Rectal smooth muscle tissue (tissue), 1 donor: ENCODE measurements around the gene AK9.

ENCODE experiments used
- H3K27ac ChIP-seq: one replicate; pipeline ENCODE4 v1.7.0; 2013; ENCODE audit warnings: low read depth, low read length, inconsistent platforms
- H3K27me3 ChIP-seq: one replicate; pipeline ENCODE4 v1.7.0; 2013; ENCODE audit warnings: low read length; ENCODE audit not compliant: control insufficient read depth, insufficient read depth
- H3K36me3 ChIP-seq: one replicate; pipeline ENCODE4 v1.7.0; 2013; ENCODE audit warnings: low read length; ENCODE audit not compliant: control insufficient read depth, insufficient read depth
- H3K4me1 ChIP-seq: one replicate; pipeline ENCODE4 v1.7.0; 2013; ENCODE audit warnings: low read length; ENCODE audit not compliant: control insufficient read depth, insufficient read depth
- H3K4me3 ChIP-seq: one replicate; pipeline ENCODE4 v1.7.0; 2013; ENCODE audit warnings: low read length
- H3K9ac ChIP-seq: one replicate; pipeline ENCODE4 v1.7.0; 2013; ENCODE audit warnings: low read length

The AK9 gene

GRCh38 chr6:109498052-109498451, 192.9 kb downstream of the AK9 start:
- no peaks in the 10 kb centered on the region for H3K4me1 ChIP-seq
- H3K27me3 ChIP-seq, result no peaks in the 10 kb centered on the region
- no peaks in the 10 kb centered on the region for H3K36me3 ChIP-seq
- H3K9ac ChIP-seq, result no peak overlapping the region
- H3K4me3 ChIP-seq, result no peak overlapping the region
- H3K27ac ChIP-seq, result no peak overlapping the region

- Histone ChIP-seq H3K4me1 (no peaks in the 10 kb centered on the region), H3K27ac (no peak overlapping the region), H3K4me3 (no peak overlapping the region), H3K36me3 (no peaks in the 10 kb centered on the region), H3K27me3 (no peaks in the 10 kb centered on the region), H3K9ac (no peak overlapping the region)
Observed at GRCh38 chr6:109496036-109496772, 194.8 kb downstream of the AK9 start.

- no peaks in the 10 kb centered on the region for H3K27me3 ChIP-seq
- no peaks in the 10 kb centered on the region for H3K4me1 ChIP-seq
- no peak overlapping the region for H3K4me3 ChIP-seq
- no peaks in the 10 kb centered on the region for H3K36me3 ChIP-seq
- H3K27ac ChIP-seq, result no peak overlapping the region
- no peak overlapping the region for H3K9ac ChIP-seq
Observed at GRCh38 chr6:109493865-109494264, 197.1 kb downstream of the AK9 start.

- H3K27ac ChIP-seq, result no peak overlapping the region
- H3K4me3 ChIP-seq, result no peak overlapping the region
- H3K9ac ChIP-seq, result no peak overlapping the region
- H3K4me1 ChIP-seq, result no peaks in the 10 kb centered on the region
- no peaks in the 10 kb centered on the region for H3K36me3 ChIP-seq
- H3K27me3 ChIP-seq, result no peaks in the 10 kb centered on the region
Observed at GRCh38 chr6:109491207-109491938, 199.6 kb downstream of the AK9 start.

GRCh38 chr6:109490713-109491112, 200.3 kb downstream of the AK9 start:
- Histone ChIP-seq H3K9ac (no peak overlapping the region), H3K36me3 (no peaks in the 10 kb centered on the region), H3K4me3 (no peak overlapping the region), H3K27ac (no peak overlapping the region), H3K4me1 (no peaks in the 10 kb centered on the region), H3K27me3 (no peaks in the 10 kb centered on the region)

GRCh38 chr6:109488001-109488400, 203.0 kb downstream of the AK9 start:
- H3K4me1 ChIP-seq, result no peaks in the 10 kb centered on the region
- no peaks in the 10 kb centered on the region for H3K36me3 ChIP-seq
- no peak overlapping the region for H3K9ac ChIP-seq
- no peak overlapping the region for H3K27ac ChIP-seq
- no peaks in the 10 kb centered on the region for H3K27me3 ChIP-seq
- no peak overlapping the region for H3K4me3 ChIP-seq

- Histone ChIP-seq H3K36me3 (peaks cover 3% of the 10 kb centered on the region), H3K27me3 (no peaks in the 10 kb centered on the region)
Observed at GRCh38 chr6:109486068-109486467, 204.9 kb downstream of the AK9 start.

GRCh38 chr6:109485266-109485935, 205.6 kb downstream of the AK9 start:
- H3K4me1 ChIP-seq, result peaks cover 5% of the 10 kb centered on the region
- no peak overlapping the region for H3K4me3 ChIP-seq
- H3K27ac ChIP-seq, result no peak overlapping the region

More at GRCh38 chr6:109486068-109486467, 204.9 kb downstream of the AK9 start:
- H3K4me1 ChIP-seq, result peaks cover 5% of the 10 kb centered on the region
- no peak overlapping the region for H3K27ac ChIP-seq
- H3K9ac ChIP-seq, result no peak overlapping the region
- H3K4me3 ChIP-seq, result no peak overlapping the region

GRCh38 chr6:109484122-109484521, 206.9 kb downstream of the AK9 start:
- H3K27me3 ChIP-seq, result no peaks in the 10 kb centered on the region
- no peak overlapping the region for H3K9ac ChIP-seq
- H3K4me1 ChIP-seq, result peaks cover 5% of the 10 kb centered on the region
- no peak overlapping the region for H3K27ac ChIP-seq
- H3K4me3 ChIP-seq, result no peak overlapping the region
- peaks cover 3% of the 10 kb centered on the region for H3K36me3 ChIP-seq

More at GRCh38 chr6:109485266-109485935, 205.6 kb downstream of the AK9 start:
- no peak overlapping the region for H3K9ac ChIP-seq
- peaks cover 3% of the 10 kb centered on the region for H3K36me3 ChIP-seq
- H3K27me3 ChIP-seq, result no peaks in the 10 kb centered on the region

GRCh38 chr6:109483735-109484057, 207.3 kb downstream of the AK9 start:
- Histone ChIP-seq H3K36me3 (peaks cover 3% of the 10 kb centered on the region), H3K27me3 (no peaks in the 10 kb centered on the region), H3K4me3 (peak overlapping the region; percentile 67), H3K4me1 (peaks cover 5% of the 10 kb centered on the region), H3K9ac (no peak overlapping the region), H3K27ac (peak overlapping the region; percentile 48)

GRCh38 chr6:109482905-109483734, 207.9 kb downstream of the AK9 start, which contains the start of gene ZBTB24:
TSS of gene ZBTB24 (minus strand) at chr6:109483219. CDS start at chr6:109482026, 1,193 bp downstream.
- no peaks in the 10 kb centered on the region for H3K27me3 ChIP-seq
- H3K9ac ChIP-seq, result peak within 1 kb of the TSS; percentile 51
- peak within 1 kb of the TSS; percentile 55 for H3K27ac ChIP-seq
- peaks cover 3% of the 10 kb centered on the region for H3K36me3 ChIP-seq
- H3K4me1 ChIP-seq, result peaks cover 5% of the 10 kb centered on the region
- H3K4me3 ChIP-seq, result peak within 1 kb of the TSS; percentile 93

GRCh38 chr6:109480993-109481480, 210.0 kb downstream of the AK9 start:
- H3K27ac ChIP-seq, result no peak overlapping the region

More at GRCh38 chr6:109480993-109481480, 210.0 kb downstream of the AK9 start:
- no peaks in the 10 kb centered on the region for H3K27me3 ChIP-seq
- peaks cover 3% of the 10 kb centered on the region for H3K36me3 ChIP-seq
- no peak overlapping the region for H3K4me3 ChIP-seq
- peaks cover 5% of the 10 kb centered on the region for H3K4me1 ChIP-seq
- H3K9ac ChIP-seq, result no peak overlapping the region
